Activated CD4-positive, alpha-beta T cell treated with anti-CD3 and anti-CD28 coated beads, Interleukin-2, amount 50 U/mL, for 48 hours (primary cell): ENCODE results near the gene BMPER.

ENCODE experiments used
- DNase-seq, 2 experiments: peaks; one replicate each; pipeline ENCODE4 v3.0.0-alpha.2; 2020

Gene BMPER

GRCh38 chr7:34191771-34192479, 286.6 kb downstream of the BMPER start:
- DNase-seq, result no peak

- DNase-seq, result no peak
These were observed 287.6 kb downstream of the BMPER start for GRCh38 chr7:34192906-34193305.

- no peak for DNase-seq
These were observed 292.9 kb downstream of the BMPER start for GRCh38 chr7:34198231-34198641.
